A673 (cell line): ENCODE measurements around the gene PATJ.

ENCODE experiments used
- EZH2 ChIP-seq: fragments of 200-600 bp; sonication (generic); IDR thresholded peaks from 2 replicates; pipeline ENCODE4 v1.6.1; 2017; ENCODE audit warnings: borderline replicate concordance, low read depth, mild to moderate bottlenecking, mixed read lengths, antibody characterized with exemption, low read length; ENCODE audit not compliant: poor library complexity, severe bottlenecking
- TF ChIP-seq, protein P1 (sequence below): fragments of 300-800, 200-600 bp; sonication (generic); conservative IDR thresholded peaks from 2 replicates; pipeline ENCODE4 v1.5.1; 2017; ENCODE audit warnings: low read depth, mild to moderate bottlenecking, antibody characterized with exemption, low read length, moderate library complexity, mixed read lengths

- TF ChIP-seq, protein P1, sequence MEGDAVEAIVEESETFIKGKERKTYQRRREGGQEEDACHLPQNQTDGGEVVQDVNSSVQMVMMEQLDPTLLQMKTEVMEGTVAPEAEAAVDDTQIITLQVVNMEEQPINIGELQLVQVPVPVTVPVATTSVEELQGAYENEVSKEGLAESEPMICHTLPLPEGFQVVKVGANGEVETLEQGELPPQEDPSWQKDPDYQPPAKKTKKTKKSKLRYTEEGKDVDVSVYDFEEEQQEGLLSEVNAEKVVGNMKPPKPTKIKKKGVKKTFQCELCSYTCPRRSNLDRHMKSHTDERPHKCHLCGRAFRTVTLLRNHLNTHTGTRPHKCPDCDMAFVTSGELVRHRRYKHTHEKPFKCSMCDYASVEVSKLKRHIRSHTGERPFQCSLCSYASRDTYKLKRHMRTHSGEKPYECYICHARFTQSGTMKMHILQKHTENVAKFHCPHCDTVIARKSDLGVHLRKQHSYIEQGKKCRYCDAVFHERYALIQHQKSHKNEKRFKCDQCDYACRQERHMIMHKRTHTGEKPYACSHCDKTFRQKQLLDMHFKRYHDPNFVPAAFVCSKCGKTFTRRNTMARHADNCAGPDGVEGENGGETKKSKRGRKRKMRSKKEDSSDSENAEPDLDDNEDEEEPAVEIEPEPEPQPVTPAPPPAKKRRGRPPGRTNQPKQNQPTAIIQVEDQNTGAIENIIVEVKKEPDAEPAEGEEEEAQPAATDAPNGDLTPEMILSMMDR, result no peak
- TF ChIP-seq EZH2, result no peak
Observed at GRCh38 chr1:61746813-61747212, 4.5 kb downstream of the PATJ start.
